NCI-H748 (cell line): ENCODE data around the gene NELL1.

Source experiments
- DNase-seq: peaks from one replicate; lab custom pipeline; 2025; ENCODE audit not compliant: unreplicated experiment; lab: John Stamatoyannopoulos, UW

NELL1 gene

GRCh38 chr11:21295508-21295907, 626.1 kb downstream of the NELL1 start:
- DNase-seq = no peak

- DNase-seq = no peak
These were observed 632.6 kb downstream of the NELL1 start for GRCh38 chr11:21301981-21302380.

GRCh38 chr11:21306739-21307358, 637.5 kb downstream of the NELL1 start:
- no peak for DNase-seq

- no peak for DNase-seq
These were observed 638.5 kb downstream of the NELL1 start for GRCh38 chr11:21307874-21308273.

- DNase-seq = no peak
These were observed 647.2 kb downstream of the NELL1 start for GRCh38 chr11:21316591-21316990.

- DNase-seq = no peak
These were observed 651.7 kb downstream of the NELL1 start for GRCh38 chr11:21321072-21321471.

- no peak for DNase-seq
These were observed 652.1 kb downstream of the NELL1 start for GRCh38 chr11:21321530-21321929.

GRCh38 chr11:21323617-21324016, 654.2 kb downstream of the NELL1 start:
- peak; percentile 26 for DNase-seq

GRCh38 chr11:21343204-21343603, 673.8 kb downstream of the NELL1 start:
- DNase-seq = no peak

- no peak for DNase-seq
These were observed 677.0 kb downstream of the NELL1 start for GRCh38 chr11:21346361-21346760.

- DNase-seq = no peak
These were observed 681.2 kb downstream of the NELL1 start for GRCh38 chr11:21350613-21351012.

- DNase-seq = no peak
These were observed 684.0 kb downstream of the NELL1 start for GRCh38 chr11:21353425-21353824.

- no peak for DNase-seq
These were observed 695.7 kb downstream of the NELL1 start for GRCh38 chr11:21364866-21365624.

GRCh38 chr11:21369947-21370346, 700.6 kb downstream of the NELL1 start:
- no peak for DNase-seq

- DNase-seq = no peak
These were observed 701.7 kb downstream of the NELL1 start for GRCh38 chr11:21371044-21371443.

- DNase-seq = no peak
These were observed 703.3 kb downstream of the NELL1 start for GRCh38 chr11:21372672-21373071.

GRCh38 chr11:21374376-21374775, 705.0 kb downstream of the NELL1 start:
- no peak for DNase-seq

GRCh38 chr11:21385669-21386440, 716.5 kb downstream of the NELL1 start:
- no peak for DNase-seq

- DNase-seq = no peak
These were observed 721.0 kb downstream of the NELL1 start for GRCh38 chr11:21390430-21390829.

GRCh38 chr11:21396342-21397008, 727.1 kb downstream of the NELL1 start:
- DNase-seq = no peak

GRCh38 chr11:21398195-21398594, 728.8 kb downstream of the NELL1 start:
- DNase-seq = no peak
